PFSK-1 (cell line): ENCODE measurements around the gene SETBP1.

Experiments
- POLR2AphosphoS5 ChIP-seq: IDR thresholded peaks from 2 replicates; pipeline ENCODE4 v1.6.1; 2012; ENCODE audit warnings: low read depth, mild to moderate bottlenecking, control low read depth, low read length, moderate library complexity
- REST ChIP-seq, 2 experiments: IDR thresholded peaks; 2 replicates each; pipeline versions ENCODE4 v1.6.1 to v1.8.0; 2011 to 2012; ENCODE audit warnings: low read depth in 2 of 2, low read length in 2 of 2, control low read depth in 1 of 2, inconsistent platforms in 1 of 2, mild to moderate bottlenecking in 1 of 2, moderate library complexity in 1 of 2; ENCODE audit not compliant: insufficient read depth in 1 of 2
- SIN3A ChIP-seq: IDR thresholded peaks from 2 replicates; pipeline ENCODE4 v1.6.1; 2012; ENCODE audit warnings: mild to moderate bottlenecking, low read length, moderate library complexity, borderline replicate concordance; ENCODE audit not compliant: insufficient read depth

- TF ChIP-seq SIN3A, result no peak
- no peak for TF ChIP-seq POLR2AphosphoS5
- no peak for TF ChIP-seq REST (IDR thresholded peaks at IDR 0.05; ENCODE audit: insufficient read depth in 1 of 2, low read depth in 2 of 2, low read length in 2 of 2)
Observed at GRCh38 chr18:44678725-44679055, 2.0 kb upstream of the SETBP1 start.
